Fibroblast of peridontal ligament (primary cell): ENCODE measurements around the gene SUGCT.
"Not testable (repeated sequence)": the region's sequence is repeated elsewhere in the genome, so short reads cannot be mapped to it uniquely, and the experiment has no call there.

Experiments
- DNase-seq: peaks from one replicate; pipeline ENCODE4 v3.0.0-alpha.2; 2010; ENCODE audit errors: extremely low read depth

The SUGCT gene

GRCh38 chr7:40570223-40570622 lies 435.4 kb downstream of the SUGCT start:
- DNase-seq: peak; percentile 52

- DNase-seq: peak; percentile 89
Measured at GRCh38 chr7:40571796-40572195, 437.0 kb downstream of the SUGCT start.

GRCh38 chr7:40572810-40573465 lies 438.1 kb downstream of the SUGCT start:
- DNase-seq: peak; percentile 68

- no peak for DNase-seq
Measured at GRCh38 chr7:40579401-40579800, 444.6 kb downstream of the SUGCT start.

GRCh38 chr7:40580776-40581175 lies 446.0 kb downstream of the SUGCT start:
- DNase-seq: no peak

GRCh38 chr7:40582539-40582938 lies 447.7 kb downstream of the SUGCT start:
- DNase-seq: no peak

GRCh38 chr7:40583667-40584444 lies 449.1 kb downstream of the SUGCT start:
- peak; percentile 62 for DNase-seq

- peak; percentile 37 for DNase-seq
Measured at GRCh38 chr7:40584667-40585433, 450.0 kb downstream of the SUGCT start.

- peak; percentile 73 for DNase-seq
Measured at GRCh38 chr7:40586197-40586596, 451.4 kb downstream of the SUGCT start.

GRCh38 chr7:40587419-40587818 lies 452.6 kb downstream of the SUGCT start:
- DNase-seq: no peak

GRCh38 chr7:40595129-40595528 lies 460.3 kb downstream of the SUGCT start:
- no peak for DNase-seq

GRCh38 chr7:40595832-40596231 lies 461.0 kb downstream of the SUGCT start:
- DNase-seq: no peak

GRCh38 chr7:40597517-40597916 lies 462.7 kb downstream of the SUGCT start:
- no peak for DNase-seq

- DNase-seq: no peak
Measured at GRCh38 chr7:40598915-40599314, 464.1 kb downstream of the SUGCT start.

GRCh38 chr7:40599836-40600235 lies 465.0 kb downstream of the SUGCT start:
- DNase-seq: no peak

GRCh38 chr7:40602351-40602750 lies 467.5 kb downstream of the SUGCT start:
- DNase-seq: not testable (repeated sequence)

- DNase-seq: no peak
Measured at GRCh38 chr7:40604601-40605438, 470.0 kb downstream of the SUGCT start.

GRCh38 chr7:40608321-40609075 lies 473.7 kb downstream of the SUGCT start:
- peak; percentile 89 for DNase-seq

GRCh38 chr7:40610461-40610860 lies 475.7 kb downstream of the SUGCT start:
- DNase-seq: no peak

GRCh38 chr7:40611095-40611871 lies 476.5 kb downstream of the SUGCT start:
- no peak for DNase-seq
